ENCODE measurements around the gene AURKA.
"Not testable (repeated sequence)": the region's sequence is repeated elsewhere in the genome, so short reads cannot be mapped to it uniquely, and the experiment has no call there.

Gene AURKA

GRCh38 chr20:56359212-56360132 lies 32.5 kb downstream of the AURKA start:
- no peak for DNase-seq (ENCODE audit: low read depth, low spot score)

DNA sequence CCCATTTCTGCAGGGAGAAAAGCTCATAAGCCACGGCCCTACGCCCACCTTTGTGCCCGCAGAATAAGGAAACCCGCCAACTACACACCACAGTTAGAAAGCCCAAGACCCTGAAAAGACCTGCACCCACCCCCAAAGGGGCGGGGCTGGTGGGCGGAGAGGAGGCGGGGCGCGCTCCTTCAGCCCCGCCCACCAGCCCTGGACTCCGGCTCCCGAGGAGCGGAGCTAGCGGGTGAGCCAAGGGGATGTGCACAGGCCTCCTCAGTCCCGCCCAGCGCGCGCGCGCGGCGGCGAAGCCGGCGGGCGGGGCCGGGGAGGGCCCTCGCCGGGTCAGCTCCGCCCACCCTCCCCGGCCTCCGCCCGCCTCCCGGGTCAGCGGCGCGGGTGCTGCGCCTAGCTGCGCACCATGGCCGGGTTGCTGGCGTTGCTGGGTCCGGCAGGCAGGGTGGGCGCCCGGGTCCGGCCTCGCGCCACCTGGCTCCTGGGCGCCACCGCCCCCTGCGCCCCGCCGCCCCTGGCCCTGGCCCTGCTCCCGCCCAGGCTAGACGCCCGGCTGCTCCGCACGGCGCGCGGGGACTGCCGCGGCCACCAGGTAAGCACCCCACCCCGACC lies 33.3 kb downstream of the AURKA start, which contains the start of gene FAM210B:
Gene FAM210B (plus strand): TSS at position 375 of the 612 bp plus-strand sequence. CDS start 32 bp downstream, at position 407.
- peak; percentile 65 for DNase-seq (ENCODE audit: low read depth, low spot score)

DNA sequence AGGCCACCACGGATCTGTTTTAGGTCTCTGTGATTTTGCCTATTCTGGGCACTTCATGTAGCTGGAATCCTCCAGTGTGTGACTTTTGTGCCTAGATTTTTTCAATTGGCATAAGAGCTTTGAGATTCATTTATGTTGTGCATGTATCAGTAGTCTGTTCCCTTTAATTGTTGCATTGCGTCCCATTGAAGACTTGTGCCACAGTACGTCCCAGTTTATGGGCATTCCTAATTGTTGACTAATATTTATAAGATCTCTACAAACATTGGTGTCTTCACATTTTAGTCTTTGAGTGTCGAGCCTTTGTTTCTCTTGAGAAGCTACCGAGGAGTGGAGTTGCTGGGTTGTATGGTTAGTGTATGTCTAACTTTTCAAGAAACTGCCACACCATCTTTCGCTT lies 33.9 kb downstream of the AURKA start:
- no peak for DNase-seq (ENCODE audit: low read depth, low spot score)

GRCh38 chr20:56353356-56353755 lies 38.7 kb downstream of the AURKA start:
- DNase-seq (ENCODE audit: low read depth, low spot score): no peak

- no peak for DNase-seq (ENCODE audit: low read depth, low spot score)
Observed at GRCh38 chr20:56352345-56353055, 39.5 kb downstream of the AURKA start.

GRCh38 chr20:56350842-56351241 lies 41.2 kb downstream of the AURKA start:
- DNase-seq (ENCODE audit: low read depth, low spot score): no peak

GRCh38 chr20:56348746-56349145 lies 43.3 kb downstream of the AURKA start:
- DNase-seq (ENCODE audit: low read depth, low spot score): no peak

DNA sequence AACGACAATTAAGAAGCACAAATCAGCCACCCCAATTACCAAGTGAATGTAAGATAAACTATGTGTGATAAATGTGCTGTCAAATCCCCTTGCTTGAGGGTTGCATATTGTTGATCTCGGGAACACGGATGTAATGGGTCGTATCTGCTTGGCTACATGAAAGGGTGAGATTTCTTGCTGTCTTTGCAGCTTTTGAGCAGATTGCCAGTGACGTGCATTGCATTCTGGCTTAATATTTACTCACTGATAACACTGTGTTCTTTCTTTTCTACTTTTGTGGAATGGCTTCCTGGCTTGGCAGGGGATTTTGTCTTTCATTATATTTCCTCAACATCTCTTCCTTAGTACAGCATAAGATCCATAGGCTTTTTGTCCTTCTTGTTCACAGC lies 43.7 kb downstream of the AURKA start:
- DNase-seq (ENCODE audit: low read depth, low spot score): no peak

- DNase-seq (ENCODE audit: low read depth, low spot score): no peak
Observed at GRCh38 chr20:56347628-56348304, 44.2 kb downstream of the AURKA start.

DNA sequence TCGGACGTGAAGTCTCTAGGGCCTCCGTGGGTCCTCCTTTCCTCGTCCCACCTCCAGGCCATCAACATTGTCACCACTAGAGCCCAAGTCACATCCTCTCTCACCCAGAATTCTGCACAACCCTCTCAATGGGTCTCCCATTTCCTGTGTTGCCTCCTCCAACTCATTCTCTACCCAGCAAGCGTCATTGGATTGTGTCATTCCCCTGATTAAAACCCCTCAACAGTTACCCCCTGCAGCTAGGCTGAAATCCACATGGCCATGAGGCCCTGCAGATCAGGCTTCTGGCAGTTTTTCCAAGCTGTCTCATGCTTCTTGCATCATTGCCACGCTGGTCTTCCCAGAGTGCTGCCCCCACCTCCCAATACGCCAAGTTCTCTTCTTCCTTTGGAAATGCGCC lies 46.1 kb downstream of the AURKA start:
- DNase-seq (ENCODE audit: low read depth, low spot score): no peak

DNA sequence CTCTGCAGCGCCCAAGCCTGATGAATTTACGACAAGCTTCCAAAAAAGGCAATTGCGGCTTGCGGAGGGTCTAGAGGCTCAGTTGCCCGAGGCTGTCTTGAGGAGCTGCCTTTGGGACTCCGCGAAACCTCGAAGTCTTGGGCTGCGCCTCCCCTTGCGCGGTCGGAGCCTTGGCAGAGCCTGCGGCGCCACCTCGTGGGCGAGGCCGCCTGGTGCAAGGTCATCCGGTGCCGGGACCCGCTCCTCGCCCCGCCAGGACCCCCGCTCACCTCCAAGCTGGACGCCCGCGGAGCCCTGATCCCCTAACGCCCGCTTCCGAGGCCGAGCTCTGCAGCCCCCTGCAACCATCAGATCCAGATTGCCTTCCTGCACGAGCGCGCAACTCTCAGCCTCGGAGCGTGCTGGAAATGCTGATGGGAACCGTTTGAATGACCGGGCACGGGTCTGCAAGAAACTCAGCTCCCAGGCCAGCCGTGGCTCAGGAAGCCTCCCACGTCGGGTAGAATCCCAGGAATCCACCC lies 48.1 kb downstream of the AURKA start:
- DNase-seq (ENCODE audit: low read depth, low spot score): no peak

DNA sequence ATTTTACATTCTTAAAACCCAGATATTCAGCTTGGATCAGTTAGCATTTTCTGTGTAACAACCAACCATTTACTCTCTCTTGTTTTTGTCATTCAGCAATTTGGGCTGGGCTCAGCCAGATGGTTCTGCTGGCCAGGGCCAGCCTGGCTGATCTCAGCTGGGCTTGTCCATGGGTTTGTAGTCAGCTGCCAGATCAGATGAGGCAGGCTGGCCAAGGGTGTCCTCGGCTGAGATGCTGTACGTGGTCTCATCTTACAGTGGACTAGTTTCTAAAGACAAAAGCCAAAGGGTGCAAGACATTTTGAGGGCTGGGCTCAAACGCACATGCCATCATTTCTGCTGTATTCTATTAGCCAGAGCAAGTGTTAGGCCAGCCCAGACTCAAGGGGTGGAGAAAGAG lies 49.2 kb downstream of the AURKA start:
- no peak for DNase-seq (ENCODE audit: low read depth, low spot score)

GRCh38 chr20:56336709-56337108 lies 55.3 kb downstream of the AURKA start:
- not testable (repeated sequence) for DNase-seq (ENCODE audit: low read depth, low spot score)

DNA sequence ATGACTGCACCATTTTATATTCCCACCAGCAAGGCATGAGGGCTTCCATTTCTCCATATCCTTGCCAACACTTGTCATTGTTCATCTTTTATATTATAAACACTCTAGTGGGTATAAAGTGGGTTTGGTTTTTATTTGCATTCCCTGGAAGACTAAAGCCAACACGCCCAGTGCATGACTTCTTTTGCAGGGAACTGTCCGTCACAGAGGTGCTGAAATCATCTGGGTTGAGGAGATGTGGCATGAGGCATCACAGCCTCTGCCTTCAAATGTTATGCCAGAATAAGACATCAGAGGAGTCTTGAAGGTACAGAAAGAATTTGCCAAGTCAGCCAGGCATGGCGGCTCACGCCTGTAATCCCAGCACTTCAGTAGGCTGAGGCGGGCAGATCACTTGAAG lies 63.2 kb downstream of the AURKA start:
- DNase-seq (ENCODE audit: low read depth, low spot score): no peak

DNA sequence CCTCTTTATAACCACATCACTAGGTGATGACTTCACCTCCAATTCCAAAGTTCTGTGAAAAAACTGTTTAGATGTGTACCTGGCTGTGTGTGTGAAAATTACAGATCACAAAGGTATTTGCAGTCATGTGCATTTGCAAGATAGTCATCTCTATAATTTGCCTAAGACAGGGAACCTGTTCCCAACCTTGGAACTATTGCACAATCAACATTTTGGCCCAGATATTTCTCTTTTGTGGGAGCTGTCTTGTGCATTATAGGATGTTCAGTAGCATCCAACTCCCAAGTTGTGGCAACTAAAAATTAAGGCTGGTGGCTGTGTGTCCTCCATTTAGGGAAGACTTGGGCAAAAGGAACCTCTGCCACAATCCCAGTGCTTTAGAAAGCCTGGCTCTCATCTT lies 67.2 kb downstream of the AURKA start:
- DNase-seq (ENCODE audit: low read depth, low spot score): no peak

DNA sequence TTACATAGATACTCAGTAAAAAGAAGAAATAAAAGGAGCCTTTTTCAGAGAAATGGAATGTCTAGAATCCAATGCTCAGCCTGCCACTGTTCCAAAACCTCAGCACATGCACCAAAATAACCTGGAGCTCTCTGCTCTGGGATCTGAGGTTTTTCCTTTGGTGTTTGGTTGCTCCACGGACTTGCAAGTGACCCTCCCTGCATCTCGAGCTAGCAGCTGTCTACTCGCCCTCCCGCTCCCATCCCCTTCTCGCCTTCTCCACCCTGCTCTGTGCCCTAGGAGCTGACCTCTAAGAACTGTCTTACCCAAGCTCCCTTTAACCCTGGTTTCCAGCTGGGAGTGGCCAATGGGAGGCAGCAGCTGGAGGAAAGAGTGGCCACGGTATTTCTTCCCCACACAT lies 68.4 kb downstream of the AURKA start:
- no peak for DNase-seq (ENCODE audit: low read depth, low spot score)

DNA sequence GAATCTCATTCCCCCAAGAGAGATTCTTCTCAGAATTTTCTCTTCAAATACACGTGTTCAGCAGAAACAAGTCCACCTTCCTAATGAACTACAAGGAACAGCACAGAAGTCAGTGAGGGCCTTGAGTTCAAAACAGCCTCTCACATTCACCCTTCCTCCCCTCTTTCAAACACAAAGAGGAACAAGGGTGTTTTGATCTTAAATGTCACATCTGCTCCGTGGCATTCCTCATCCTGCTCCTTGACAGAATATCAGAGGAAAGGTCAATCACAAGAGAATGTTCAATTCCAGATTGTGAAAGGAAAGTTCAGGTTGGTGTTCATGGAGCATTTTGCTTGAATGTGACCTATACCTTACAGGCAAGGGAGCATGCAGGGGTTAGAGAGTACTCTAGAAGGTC lies 68.8 kb downstream of the AURKA start:
- no peak for DNase-seq (ENCODE audit: low read depth, low spot score)

GRCh38 chr20:56322681-56323080 lies 69.3 kb downstream of the AURKA start:
- no peak for DNase-seq (ENCODE audit: low read depth, low spot score)
